ENCODE measurements around the gene TMEM259.

Gene TMEM259

DNA sequence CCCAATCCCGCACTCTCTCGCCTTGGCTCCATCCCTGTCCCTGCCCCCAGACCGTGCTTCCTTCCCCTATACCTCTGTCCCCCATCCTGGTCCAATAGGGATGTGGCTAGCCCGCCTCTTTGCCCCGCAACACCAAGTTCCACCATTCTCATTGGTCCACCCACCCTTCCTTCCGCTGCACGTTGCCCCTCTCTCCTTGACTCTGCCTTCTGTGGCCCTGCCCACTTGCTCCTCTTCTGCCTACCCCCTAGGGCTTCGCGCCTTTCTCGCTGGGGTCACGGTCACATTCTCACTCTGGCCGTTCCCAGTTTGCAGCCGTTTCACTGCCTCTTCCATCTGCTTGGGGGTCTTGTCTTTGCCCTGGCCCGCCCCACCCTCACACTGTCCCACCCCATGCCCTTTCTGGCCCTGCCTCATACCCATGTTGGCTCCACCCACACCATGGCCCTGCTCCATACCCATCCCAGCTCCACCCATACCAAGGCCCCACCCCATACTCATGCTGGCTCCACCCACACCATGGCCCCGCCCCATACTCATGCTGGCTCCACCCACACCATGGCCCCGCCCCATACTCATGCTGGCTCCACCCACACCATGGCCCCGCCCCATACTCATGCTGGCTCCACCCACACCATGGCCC lies 41.6 kb upstream of the TMEM259 start:
- no peak overlapping the region for H3K4me3 ChIP-seq (replicated peaks; ENCODE audit: low read depth, low read length)
- no peak for DNase-seq (ENCODE audit: extremely low read depth, low read depth)
- TF ChIP-seq, protein P1, sequence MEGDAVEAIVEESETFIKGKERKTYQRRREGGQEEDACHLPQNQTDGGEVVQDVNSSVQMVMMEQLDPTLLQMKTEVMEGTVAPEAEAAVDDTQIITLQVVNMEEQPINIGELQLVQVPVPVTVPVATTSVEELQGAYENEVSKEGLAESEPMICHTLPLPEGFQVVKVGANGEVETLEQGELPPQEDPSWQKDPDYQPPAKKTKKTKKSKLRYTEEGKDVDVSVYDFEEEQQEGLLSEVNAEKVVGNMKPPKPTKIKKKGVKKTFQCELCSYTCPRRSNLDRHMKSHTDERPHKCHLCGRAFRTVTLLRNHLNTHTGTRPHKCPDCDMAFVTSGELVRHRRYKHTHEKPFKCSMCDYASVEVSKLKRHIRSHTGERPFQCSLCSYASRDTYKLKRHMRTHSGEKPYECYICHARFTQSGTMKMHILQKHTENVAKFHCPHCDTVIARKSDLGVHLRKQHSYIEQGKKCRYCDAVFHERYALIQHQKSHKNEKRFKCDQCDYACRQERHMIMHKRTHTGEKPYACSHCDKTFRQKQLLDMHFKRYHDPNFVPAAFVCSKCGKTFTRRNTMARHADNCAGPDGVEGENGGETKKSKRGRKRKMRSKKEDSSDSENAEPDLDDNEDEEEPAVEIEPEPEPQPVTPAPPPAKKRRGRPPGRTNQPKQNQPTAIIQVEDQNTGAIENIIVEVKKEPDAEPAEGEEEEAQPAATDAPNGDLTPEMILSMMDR (IDR thresholded peaks at IDR 0.05; ENCODE audit: low read depth, low read length, missing control alignments), result no peak

DNA sequence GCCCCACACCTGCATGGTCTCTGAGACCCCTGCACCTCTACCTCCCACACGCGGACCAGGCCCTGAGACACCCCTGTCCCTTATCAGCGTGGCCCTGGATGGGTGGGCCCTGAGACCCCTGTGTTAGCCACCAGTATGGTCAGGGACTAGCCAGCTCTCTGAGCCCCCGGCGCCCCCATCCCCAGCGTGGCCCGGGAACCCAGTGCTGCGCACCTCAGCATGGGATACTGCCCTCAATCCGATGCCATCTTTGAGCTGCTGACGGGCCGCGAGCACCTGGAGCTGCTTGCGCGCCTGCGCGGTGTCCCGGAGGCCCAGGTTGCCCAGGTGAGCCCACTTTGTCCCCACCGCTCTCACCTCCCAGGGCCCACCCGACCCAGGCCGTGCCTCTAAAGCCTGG lies 41.1 kb upstream of the TMEM259 start:
- TF ChIP-seq, protein P1 (IDR thresholded peaks at IDR 0.05; ENCODE audit: low read depth, low read length, missing control alignments), result no peak
- no peak overlapping the region for H3K4me3 ChIP-seq (replicated peaks; ENCODE audit: low read depth, low read length)
- DNase-seq (ENCODE audit: extremely low read depth, low read depth), result no peak

DNA sequence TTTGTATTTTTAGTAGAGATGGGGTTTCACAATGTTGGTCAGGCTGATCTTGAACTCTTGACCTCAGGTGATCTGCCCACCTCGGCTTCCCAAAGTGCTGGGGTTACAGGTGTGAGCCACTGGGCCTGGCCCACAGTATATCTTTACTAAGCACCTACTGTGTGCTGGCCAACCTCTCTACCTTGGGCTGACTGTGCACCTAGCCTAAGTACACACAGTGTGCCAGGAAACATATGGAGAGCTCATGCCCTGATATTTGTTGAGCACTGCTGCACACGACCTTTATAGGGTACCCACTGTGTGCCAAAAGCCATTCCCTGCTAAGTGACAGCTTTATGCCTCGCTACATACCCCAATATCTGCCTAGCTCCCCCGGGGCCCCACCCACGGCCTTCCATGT lies 39.8 kb upstream of the TMEM259 start:
- TF ChIP-seq, protein P1 (IDR thresholded peaks at IDR 0.05; ENCODE audit: low read depth, low read length, missing control alignments), result no peak
- DNase-seq (ENCODE audit: extremely low read depth, low read depth), result no peak
- H3K4me3 ChIP-seq (replicated peaks; ENCODE audit: low read depth, low read length), result no peak overlapping the region

DNA sequence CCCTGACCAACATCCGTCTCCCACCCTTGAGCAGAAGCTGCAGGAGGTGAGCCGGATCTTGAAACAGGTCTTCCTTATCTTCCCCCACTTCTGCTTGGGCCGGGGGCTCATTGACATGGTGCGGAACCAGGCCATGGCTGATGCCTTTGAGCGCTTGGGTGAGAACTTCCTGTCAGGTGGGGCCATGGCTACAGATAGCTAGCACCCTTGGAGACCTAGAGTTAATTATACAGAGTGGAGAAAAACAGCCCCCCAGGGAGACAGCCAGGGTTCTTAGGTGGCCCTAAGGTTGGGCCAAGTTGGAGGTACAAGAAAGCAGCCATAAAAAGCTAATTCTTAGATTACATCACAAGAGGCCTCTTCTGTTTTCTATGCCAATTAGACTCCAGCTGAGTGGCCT lies 37.2 kb upstream of the TMEM259 start:
- no peak overlapping the region for H3K4me3 ChIP-seq (replicated peaks; ENCODE audit: low read depth, low read length)
- TF ChIP-seq, protein P1 (IDR thresholded peaks at IDR 0.05; ENCODE audit: low read depth, low read length, missing control alignments), result no peak
- DNase-seq (ENCODE audit: extremely low read depth, low read depth), result no peak

DNA sequence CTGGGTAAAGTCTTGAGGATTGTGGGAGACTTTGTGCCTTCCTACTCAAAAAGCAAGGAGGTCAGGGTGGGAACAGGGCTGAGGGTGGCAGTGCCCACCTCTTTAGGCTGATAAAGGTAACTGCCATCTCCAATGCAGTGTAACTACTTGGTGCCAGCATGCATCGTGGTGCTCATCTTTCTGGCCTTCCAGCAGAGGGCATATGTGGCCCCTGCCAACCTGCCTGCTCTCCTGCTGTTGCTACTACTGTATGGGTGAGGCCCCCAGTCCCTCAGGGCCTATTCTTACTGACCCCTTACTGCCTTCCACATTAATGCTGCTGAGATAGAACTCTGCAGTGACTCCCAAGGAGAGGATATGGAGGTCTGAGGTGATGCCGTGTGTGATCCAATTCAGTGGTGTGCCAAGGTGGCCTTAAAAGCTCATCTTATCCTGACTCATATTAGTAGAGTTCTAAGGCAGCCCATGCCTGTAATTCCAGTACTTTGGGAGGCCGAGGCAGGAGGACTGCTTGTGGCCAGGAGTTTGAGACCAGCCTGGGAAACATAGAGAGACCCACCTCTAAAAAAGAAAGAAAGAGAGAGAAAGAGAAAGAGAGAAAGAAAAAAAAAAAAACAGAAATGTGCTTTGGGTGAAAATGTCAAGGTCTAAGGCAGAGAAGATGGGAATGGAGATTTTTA lies 36.4 kb upstream of the TMEM259 start:
- TF ChIP-seq, protein P1 (IDR thresholded peaks at IDR 0.05; ENCODE audit: low read depth, low read length, missing control alignments), result no peak
- H3K4me3 ChIP-seq (replicated peaks; ENCODE audit: low read depth, low read length), result no peak overlapping the region
- DNase-seq (ENCODE audit: extremely low read depth, low read depth), result peak; percentile 33

DNA sequence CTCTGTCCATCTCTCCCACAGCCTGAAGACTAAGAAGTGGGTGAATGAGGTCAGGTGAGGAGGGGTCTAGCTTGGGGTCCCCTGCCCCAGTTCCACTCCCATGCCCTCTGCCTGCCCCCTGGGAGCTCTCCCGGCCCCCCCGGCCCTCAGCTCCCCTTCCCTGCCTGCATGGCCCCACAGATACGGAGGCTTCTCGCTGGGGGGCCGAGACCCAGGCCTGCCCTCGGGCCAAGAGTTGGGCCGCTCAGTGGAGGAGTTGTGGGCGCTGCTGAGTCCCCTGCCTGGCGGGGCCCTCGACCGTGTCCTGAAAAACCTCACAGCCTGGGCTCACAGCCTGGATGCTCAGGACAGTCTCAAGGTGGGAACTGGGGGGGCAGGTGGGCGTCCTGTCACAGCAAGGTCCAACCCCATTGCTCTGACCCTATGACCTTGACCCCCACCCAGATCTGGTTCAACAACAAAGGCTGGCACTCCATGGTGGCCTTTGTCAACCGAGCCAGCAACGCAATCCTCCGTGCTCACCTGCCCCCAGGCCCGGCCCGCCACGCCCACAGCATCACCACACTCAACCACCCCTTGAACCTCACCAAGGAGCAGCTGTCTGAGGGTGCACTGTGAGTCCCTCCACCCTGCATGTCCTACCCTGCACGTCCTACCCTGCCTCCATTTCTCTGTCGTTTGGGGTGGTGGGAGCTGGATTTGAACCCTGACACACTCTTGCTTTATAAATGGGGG lies 35.1 kb upstream of the TMEM259 start:
- DNase-seq (ENCODE audit: extremely low read depth, low read depth), result no peak
- TF ChIP-seq, protein P1 (IDR thresholded peaks at IDR 0.05; ENCODE audit: low read depth, low read length, missing control alignments), result no peak
- H3K4me3 ChIP-seq (replicated peaks; ENCODE audit: low read depth, low read length), result no peak overlapping the region

Measured in HFF-Myc (cell line).